Prostate gland (tissue), 2 donors: ENCODE results near the gene DUSP11. TPM values are rescaled to one million over a fixed set of nuclear protein-coding genes. Genes with fewer than 3 reads are reported as not detected.

Experiments used
- DNase-seq: peaks from one replicate; pipeline ENCODE4 v3.0.0-alpha.2; 2019; ENCODE audit warnings: low spot score
- H3K27ac ChIP-seq, 2 donors: fragments of 200-600 bp; sonication (generic); 2 replicates each; pipeline ENCODE4 v1.5.1; 2017 to 2019
- H3K27me3 ChIP-seq: fragments of 200-600 bp; sonication (generic); replicated peaks from 2 replicates; pipeline ENCODE4 v1.5.1; 2019; ENCODE audit not compliant: insufficient read depth
- H3K36me3 ChIP-seq, 2 donors: fragments of 200-600 bp; sonication (generic); 1 replicate in 1 of 2; 2 replicates in 1 of 2; pipeline versions ENCODE4 v1.5.1 to v1.8.1; 2017 to 2019
- H3K4me1 ChIP-seq: fragments of 200-600 bp; sonication (generic); replicated peaks from 2 replicates; pipeline ENCODE4 v1.5.1; 2019
- H3K4me3 ChIP-seq, 2 donors: fragments of 200-600 bp; sonication (generic); 2 replicates each; pipeline ENCODE4 v1.5.1; 2017 to 2019
- H3K9me3 ChIP-seq: fragments of 200-600 bp; sonication (generic); 2 replicates; pipeline ENCODE4 v1.5.1; 2017
- CTCF ChIP-seq, 4 experiments: fragments of 200-600 bp in 2 of 4; fragments of 450-650 bp in 2 of 4; sonication (generic) in 2 of 4; IDR thresholded peaks; 1 replicate in 3 of 4; 2 replicates in 1 of 4; pipeline ENCODE4 v1.5.1; 2016 to 2019; ENCODE audit warnings: antibody characterized with exemption in 4 of 4, mild to moderate bottlenecking in 2 of 4, moderate library complexity in 2 of 4
- POLR2A ChIP-seq: fragments of 450-650 bp; IDR thresholded peaks from one replicate; pipeline ENCODE4 v1.6.1; 2016; ENCODE audit warnings: antibody characterized with exemption, mild to moderate bottlenecking
- POLR2AphosphoS5 ChIP-seq: sonication (generic); formaldehyde crosslinking; IDR thresholded peaks from one replicate; pipeline ENCODE4 v1.6.1; 2017; ENCODE audit warnings: antibody characterized with exemption
- WGBS: methylation state at CpG from one replicate; pipeline ENCODE4 v1.1.5; 2018; 5-methylcytosine and 5-hydroxymethylcytosine counted together
- intact Hi-C: fragments of 100-400 bp; cut with DNase I; formaldehyde crosslinking; loops from one replicate; pipeline ENCODE4 v1.14.2; 2022
- total RNA-seq, 2 donors: library from RNA; depleted of rRNA; stranded (reverse); fragments of >200 nt; gene quantifications; one replicate each; pipeline ENCODE4 v1.1.0, GENCODE V29; 2016

DUSP11 gene
- total RNA-seq, 2 donors from 2014 or later: 37.8 to 39.5 TPM

DNA sequence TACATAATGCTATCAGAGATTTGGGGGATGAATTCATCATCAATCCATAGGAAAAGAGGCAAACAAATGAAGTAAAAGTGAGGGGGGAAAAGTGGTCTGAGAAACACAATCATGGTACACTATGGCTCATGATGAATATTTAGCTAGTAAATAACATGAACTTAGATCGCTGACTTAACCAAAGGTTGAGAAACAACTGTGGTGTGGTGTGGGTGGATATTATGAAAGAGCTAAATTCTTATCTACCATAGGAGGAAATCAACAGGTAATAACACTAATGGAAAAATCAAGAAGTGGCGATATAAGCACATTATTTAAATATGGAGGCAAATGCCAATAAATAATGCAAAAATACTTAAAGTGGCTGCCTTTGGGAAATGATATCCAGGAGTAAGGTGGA is 30.6 kb downstream of the DUSP11 start:
- TF ChIP-seq POLR2AphosphoS5 (no peak), POLR2A (no peak), CTCF (IDR thresholded peaks at IDR 0.05) (no peak)

DNA sequence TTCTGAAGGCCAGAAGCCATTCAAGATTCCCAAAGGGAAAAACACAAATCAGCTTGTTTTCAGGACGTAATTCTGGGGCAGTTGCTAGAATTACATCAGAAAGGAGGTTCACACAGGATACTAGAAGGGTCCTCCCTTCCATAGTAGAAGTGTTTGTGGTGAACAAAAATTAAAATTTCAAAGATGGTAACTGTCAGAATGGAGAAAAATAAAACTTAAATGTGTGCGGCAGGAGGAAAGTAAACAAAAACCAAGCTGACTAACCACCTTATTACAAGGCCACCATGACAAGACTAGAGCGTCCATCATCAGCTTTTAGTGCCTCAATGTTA is 33.1 kb downstream of the DUSP11 start:
- no peak for DNase-seq
- H3K36me3 ChIP-seq: no peaks in the 10 kb centered on the region
- WGBS: 82% methylated on average over 3 of the region's 3 CpGs
- no peaks in the 10 kb centered on the region for H3K27me3 ChIP-seq
- TF ChIP-seq POLR2A (no peak), CTCF (IDR thresholded peaks at IDR 0.05) (no peak), POLR2AphosphoS5 (no peak)
- no peaks in the 10 kb centered on the region for H3K4me1 ChIP-seq
- intact Hi-C loops: no loop called here
- no peak overlapping the region for H3K27ac ChIP-seq
- H3K4me3 ChIP-seq: no peak overlapping the region
- no peaks in the 10 kb centered on the region for H3K9me3 ChIP-seq

More for the DNA sequence above, 30.6 kb downstream of the DUSP11 start:
- no peaks in the 10 kb centered on the region for H3K27me3 ChIP-seq
- no peaks in the 10 kb centered on the region for H3K4me1 ChIP-seq
- no peak overlapping the region for H3K4me3 ChIP-seq
- H3K36me3 ChIP-seq: no peaks in the 10 kb centered on the region
- H3K9me3 ChIP-seq: no peaks in the 10 kb centered on the region
- no peak for DNase-seq
- intact Hi-C loops: no loop called here
- no peak overlapping the region for H3K27ac ChIP-seq
- 92% methylated on average over 2 of the region's 2 CpGs for WGBS

DNA sequence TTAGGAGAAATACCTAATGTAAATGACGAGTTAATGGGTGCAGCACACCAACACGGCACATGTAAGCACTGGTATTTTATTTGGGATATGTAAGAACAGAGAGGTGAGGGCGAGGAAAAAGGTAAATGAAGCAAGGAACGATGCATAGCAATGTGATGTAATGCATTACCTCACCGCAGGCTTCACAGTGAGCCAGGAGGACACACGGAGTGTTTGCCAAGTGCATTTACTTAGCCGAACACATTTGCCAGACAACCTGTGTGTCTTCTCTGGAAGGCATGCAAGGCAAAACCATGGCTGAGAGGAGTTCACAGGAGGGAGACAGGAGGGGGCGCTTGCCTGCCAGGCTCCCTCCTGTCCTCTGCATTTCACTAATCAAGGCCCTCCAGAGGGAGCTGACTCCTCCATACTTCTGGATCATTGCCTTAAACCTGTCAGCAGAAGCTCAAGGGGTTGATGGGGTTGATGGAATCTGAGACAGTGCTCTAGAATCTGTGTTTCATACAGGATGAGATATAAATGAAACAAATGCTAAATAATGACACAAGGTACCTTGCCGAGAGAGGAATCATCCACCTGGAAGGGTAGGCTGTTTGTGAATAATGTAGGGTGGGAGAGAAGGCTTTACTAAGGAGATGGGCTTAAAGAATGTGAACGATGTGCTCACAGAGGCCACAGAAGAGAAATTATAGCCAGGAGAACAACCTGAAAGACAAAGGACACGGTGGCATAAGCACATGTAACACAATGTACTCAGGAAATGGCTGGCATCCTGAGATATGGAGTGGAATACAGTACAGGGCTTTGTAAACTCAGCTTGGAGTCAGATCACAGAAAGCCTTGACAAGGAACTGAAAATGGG is 33.7 kb downstream of the DUSP11 start:
- WGBS: 87% methylated on average over 11 of the region's 11 CpGs
- TF ChIP-seq POLR2AphosphoS5: no peak
- TF ChIP-seq CTCF (IDR thresholded peaks at IDR 0.05): no peak
- TF ChIP-seq POLR2A: no peak
- Histone ChIP-seq H3K36me3 (no peaks in the 10 kb centered on the region), H3K9me3 (no peaks in the 10 kb centered on the region), H3K27me3 (no peaks in the 10 kb centered on the region), H3K27ac (no peak overlapping the region), H3K4me3 (no peak overlapping the region), H3K4me1 (no peaks in the 10 kb centered on the region)
- intact Hi-C loops: no loop called here
- DNase-seq: no peak

DNA sequence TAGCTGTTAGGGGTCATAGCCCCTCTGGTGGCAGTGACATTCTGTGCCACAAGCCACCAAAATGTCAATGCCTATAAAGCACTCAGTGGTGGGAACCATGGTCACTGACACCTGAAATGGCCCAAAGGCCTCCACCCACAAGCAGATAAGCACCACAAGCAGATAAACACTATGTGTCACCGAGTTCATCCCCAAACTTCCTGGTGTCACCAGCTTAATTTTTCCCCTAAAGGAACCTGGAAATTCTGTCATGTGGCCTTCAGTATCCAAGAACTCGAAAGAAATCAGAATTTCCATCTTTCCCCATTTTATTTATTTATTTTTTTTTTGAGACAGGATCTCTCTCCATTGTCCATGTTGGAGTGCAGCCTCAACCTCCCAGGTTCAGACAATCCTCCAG is 39.1 kb downstream of the DUSP11 start:
- WGBS: 78% methylated on average over 2 of the region's 2 CpGs

More for the DNA sequence above, 39.1 kb downstream of the DUSP11 start:
- no peak overlapping the region for H3K4me3 ChIP-seq
- H3K27me3 ChIP-seq: no peaks in the 10 kb centered on the region
- intact Hi-C loops: no loop called here
- H3K4me1 ChIP-seq: peaks cover 10% of the 10 kb centered on the region
- DNase-seq: no peak
- no peaks in the 10 kb centered on the region for H3K9me3 ChIP-seq
- TF ChIP-seq CTCF (IDR thresholded peaks at IDR 0.05) (no peak), POLR2AphosphoS5 (no peak), POLR2A (no peak)
- no peak overlapping the region for H3K27ac ChIP-seq
- no peaks in the 10 kb centered on the region for H3K36me3 ChIP-seq
